ENCODE data around the gene MACROD1. TPM values are rescaled to one million over a fixed set of nuclear protein-coding genes. Genes with fewer than 3 reads are reported as not detected.

Gene MACROD1
- total and polyA plus RNA-seq, 7 donors = 147 to 281 (median 180) TPM

DNA sequence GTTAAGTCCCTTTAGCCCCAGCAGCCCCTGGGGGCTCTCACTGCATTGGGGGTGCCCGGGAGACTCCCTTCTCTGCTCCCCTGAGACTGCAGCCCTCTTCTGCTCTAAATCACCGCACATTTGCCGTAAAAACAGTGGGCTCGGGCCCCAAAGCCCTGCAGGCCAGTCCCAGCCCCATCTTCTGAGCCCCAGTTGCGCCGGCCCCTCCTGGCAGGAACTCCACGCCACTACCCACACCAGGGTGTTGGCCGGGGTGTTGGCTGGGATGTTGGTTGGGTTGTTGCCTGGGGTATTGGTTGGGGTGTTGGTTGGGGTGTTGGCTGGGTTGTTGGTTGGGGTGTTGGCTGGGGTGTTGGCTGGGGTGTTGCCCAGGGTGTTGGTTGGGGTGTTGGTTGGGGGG, 156.2 kb downstream of the MACROD1 start:
- 97 to 98% (median 98%) methylated on average over 8 of the region's 8 CpGs for WGBS, 3 donors
- Histone ChIP-seq H3K4me3 (no peak overlapping the region), H3K27me3 (ENCODE audit: insufficient read depth in 3 of 3, low read length in 2 of 3) (no peaks in the 10 kb centered on the region), H3K27ac (no peak overlapping the region), H3K9me3 (no peaks in the 10 kb centered on the region), H3K36me3 (ENCODE audit: insufficient read depth in 1 of 2, low read depth in 1 of 2) (no peaks in the 10 kb centered on the region), H3K4me1 (peaks cover 9% of the 10 kb centered on the region)
- intact Hi-C loops (cut with DNase I) = no loop called here
- no peak for TF ChIP-seq CTCF (IDR thresholded peaks at IDR 0.05)
- ATAC-seq (no peak), DNase-seq (no peak)

GRCh38 chr11:64008914-64009633, 156.8 kb downstream of the MACROD1 start:
- peaks cover 9% of the 10 kb centered on the region for H3K4me1 ChIP-seq
- intact Hi-C loops (cut with DNase I) = no loop called here
- H3K36me3 ChIP-seq (ENCODE audit: insufficient read depth in 1 of 2, low read depth in 1 of 2) = no peaks in the 10 kb centered on the region
- H3K4me3 ChIP-seq = no peak overlapping the region
- no peak overlapping the region for H3K27ac ChIP-seq
- no peak for TF ChIP-seq CTCF (IDR thresholded peaks at IDR 0.05)
- WGBS, 3 donors = 94 to 96% (median 95%) methylated on average over 18 of the region's 18 CpGs
- no peak for DNase-seq
- no peak for ATAC-seq
- H3K27me3 ChIP-seq (ENCODE audit: insufficient read depth in 3 of 3, low read length in 2 of 3) = no peaks in the 10 kb centered on the region
- H3K9me3 ChIP-seq = no peaks in the 10 kb centered on the region

DNA sequence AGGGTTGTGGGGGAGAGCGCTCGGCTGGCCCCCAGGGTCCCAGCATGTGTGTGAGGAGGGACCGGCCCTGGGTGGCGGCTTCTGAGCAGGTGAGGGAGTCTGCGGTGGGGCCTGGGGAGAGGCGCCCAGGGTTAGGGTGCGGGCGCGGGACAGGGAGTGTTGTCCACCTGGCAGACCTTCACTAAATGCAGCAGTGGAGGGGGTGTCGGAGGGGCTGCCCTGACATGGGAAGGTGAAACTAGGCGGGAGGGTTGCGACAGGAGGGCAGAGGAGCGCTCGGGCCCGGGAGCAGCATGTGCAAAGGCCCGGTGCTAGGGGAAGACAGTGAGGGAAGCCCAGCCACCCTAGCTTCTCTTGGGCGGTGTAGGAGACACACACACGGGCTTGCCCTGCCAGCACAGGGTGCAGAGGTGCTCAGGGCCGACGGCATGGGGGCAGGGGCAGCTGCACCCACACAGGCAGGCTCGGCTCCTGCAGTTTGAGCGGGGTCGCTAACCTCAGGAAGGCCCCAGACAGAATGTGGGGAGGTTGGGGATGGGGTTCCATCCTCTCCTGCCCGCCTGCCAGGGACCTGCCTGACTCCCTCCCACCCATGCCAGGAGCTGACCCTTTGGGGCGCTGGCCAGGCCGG, 157.5 kb downstream of the MACROD1 start:
- intact Hi-C loops (cut with DNase I) = no loop called here
- no peak for DNase-seq
- no peak for TF ChIP-seq CTCF (IDR thresholded peaks at IDR 0.05)
- H3K9me3 ChIP-seq = no peaks in the 10 kb centered on the region
- H3K27ac ChIP-seq = peak overlapping the region; percentile 41
- H3K4me3 ChIP-seq = peak overlapping the region; percentile 53
- no peaks in the 10 kb centered on the region for H3K36me3 ChIP-seq (ENCODE audit: insufficient read depth in 1 of 2, low read depth in 1 of 2)
- WGBS, 3 donors = 92 to 94% (median 93%) methylated on average over 16 to 26 of the region's 26 CpGs
- H3K4me1 ChIP-seq = peaks cover 9% of the 10 kb centered on the region
- no peaks in the 10 kb centered on the region for H3K27me3 ChIP-seq (ENCODE audit: insufficient read depth in 3 of 3, low read length in 2 of 3)
- no peak for ATAC-seq

DNA sequence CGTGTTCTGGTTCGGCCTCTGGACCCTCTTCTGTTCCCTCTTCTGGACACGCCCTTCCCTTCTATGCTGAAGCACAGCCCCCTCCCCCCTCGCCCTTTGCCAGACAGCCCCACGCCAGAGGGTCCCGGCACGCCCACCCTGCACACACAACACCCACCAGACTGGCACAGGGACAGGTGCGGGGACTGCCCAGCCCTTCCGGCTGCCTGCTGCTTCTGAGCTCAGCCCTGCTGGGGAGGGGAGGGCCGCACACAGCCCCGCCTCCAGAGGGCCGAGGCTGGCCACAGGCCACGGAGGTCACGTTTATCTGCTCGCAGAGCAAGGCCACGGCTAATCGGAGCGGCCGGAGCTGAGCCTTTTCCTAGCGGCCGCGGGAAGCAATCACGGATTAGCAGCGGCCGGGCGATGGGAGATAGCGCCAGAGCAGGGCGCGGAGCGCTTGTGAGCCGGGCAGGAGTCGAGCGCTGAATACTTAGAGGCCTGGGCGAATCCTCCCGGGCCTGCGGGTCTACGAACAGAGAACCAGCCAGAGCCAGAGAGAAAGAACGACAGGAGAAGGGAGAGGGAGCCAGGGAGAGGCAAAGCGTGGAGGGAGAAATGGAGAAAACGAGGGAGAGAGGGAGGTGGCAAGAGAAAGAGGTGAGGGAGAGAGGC, 158.2 kb downstream of the MACROD1 start:
- Histone ChIP-seq H3K27ac (peak overlapping the region; percentile 41), H3K27me3 (ENCODE audit: insufficient read depth in 3 of 3, low read length in 2 of 3) (no peaks in the 10 kb centered on the region), H3K4me1 (peaks cover 9% of the 10 kb centered on the region), H3K36me3 (ENCODE audit: insufficient read depth in 1 of 2, low read depth in 1 of 2) (no peaks in the 10 kb centered on the region), H3K9me3 (no peaks in the 10 kb centered on the region), H3K4me3 (peak overlapping the region; percentile 53)
- ATAC-seq (peak; percentile 72 to 85 (median 80)), DNase-seq (peak; percentile 86 to 92)
- TF ChIP-seq CTCF (IDR thresholded peaks at IDR 0.05) = peak; percentile 27
- 24 to 39% (median 30%) methylated on average over 37 to 40 of the region's 40 CpGs for WGBS, 3 donors
- intact Hi-C loops (cut with DNase I) = no loop called here

All from psoas muscle (tissue), 8 donors.